NCI-H1694 (cell line): ENCODE measurements around the gene PDGFRA.

Experiments
- DNase-seq: peaks from one replicate; lab custom pipeline; 2025; lab: John Stamatoyannopoulos, UW

Gene PDGFRA

DNA sequence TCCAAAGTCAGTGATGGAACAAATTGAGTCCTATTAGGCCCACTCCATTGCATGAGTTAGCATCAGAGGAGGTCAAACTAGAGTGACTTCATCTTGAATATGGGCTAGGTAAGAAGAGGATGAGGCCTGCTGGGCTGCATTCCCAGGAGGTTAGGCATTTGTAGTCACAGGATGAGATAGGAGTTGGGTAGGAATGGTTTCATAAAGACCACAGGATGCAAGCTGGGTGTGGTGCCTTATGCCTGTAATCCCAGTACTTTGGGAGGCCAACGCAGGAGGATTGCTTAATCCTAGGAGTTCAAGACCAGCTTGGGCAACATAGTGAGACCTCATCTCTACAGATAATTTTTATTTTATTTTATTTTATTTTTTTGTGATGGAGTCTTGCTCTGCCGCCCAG is 26.8 kb downstream of the PDGFRA start:
- no peak for DNase-seq

DNA sequence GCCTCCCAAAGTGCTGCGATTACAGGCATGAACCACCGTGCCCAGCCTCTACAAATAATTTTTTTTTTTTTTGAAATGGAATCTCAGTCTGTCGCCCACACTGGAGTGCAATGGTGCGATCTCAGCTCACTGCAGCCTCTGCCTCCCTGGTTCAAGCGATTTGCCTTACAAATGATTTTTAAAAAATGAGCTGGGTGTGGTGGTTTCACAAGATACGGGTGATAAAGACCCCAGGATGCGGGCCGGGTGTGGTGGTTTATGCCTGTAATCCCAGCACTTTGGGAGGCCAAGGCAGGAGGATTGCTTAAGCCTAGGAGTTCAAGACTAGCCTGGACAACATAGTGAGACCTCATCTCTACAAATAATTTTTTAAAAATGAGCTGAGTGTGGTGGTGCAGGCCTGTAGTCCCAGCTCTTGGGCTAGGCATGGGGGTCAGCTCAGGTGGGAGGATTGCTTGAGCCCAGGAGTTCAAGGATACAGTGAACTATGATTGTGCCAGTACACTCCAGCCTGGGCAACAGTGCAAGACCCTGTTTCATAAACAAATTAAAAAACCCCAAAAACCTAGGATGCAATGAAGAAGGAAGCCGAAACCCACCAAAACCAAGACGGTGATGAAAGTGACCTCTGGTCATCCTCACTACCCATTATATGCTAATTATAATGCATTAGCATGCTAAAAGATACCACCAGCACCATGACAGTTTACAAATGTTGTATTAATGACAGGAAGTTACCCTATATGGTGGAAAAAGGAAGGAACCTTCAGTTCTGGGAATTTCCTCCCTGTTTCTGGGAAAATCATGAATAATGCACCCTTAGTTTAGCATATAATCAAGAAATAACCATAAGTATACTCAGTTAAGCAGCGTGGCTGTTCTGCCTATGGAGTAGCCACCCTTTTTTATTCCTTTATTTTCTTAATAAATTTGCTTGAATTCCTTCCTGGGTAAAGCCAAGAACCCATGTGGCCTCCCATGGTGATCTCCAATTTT is 27.7 kb downstream of the PDGFRA start:
- DNase-seq, result no peak

DNA sequence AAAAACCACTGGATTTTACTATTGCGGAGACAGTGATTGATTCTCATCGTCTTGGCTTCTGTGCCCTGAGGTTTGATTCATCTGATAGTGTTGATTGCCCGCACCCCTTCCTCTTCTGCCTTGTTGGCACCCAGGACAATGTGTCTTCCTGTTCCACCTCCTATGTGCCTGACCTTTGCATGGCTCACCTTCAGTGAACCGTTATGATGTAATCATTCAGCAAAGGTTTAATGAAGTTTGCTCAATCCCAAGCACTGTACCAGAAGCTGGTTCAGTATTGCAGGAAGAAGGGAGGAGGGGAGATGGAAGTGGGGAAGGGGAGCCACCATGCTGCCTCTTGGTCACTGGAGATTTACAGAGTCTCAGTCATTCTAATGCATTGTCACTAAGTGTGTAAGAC is 36.3 kb downstream of the PDGFRA start:
- no peak for DNase-seq

DNA sequence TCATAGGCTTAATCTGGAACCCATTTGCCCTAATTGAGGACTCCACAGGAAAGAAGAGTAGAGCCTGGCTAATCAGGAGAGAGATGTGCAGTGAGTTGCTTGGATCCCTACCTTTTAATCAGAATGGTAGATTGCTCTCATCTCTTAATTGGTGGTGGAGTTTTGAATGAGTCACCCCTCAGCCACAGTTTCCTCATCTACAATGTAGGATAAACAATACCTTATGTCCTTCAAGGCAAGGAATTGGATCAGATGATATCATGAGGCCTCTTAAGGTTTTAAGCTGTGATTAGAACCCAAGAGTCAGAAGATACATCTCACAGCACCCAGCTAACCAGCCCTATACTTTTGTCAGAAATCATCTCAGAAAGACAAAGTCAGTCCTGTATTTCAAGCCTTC is 39.1 kb downstream of the PDGFRA start:
- DNase-seq, result no peak

DNA sequence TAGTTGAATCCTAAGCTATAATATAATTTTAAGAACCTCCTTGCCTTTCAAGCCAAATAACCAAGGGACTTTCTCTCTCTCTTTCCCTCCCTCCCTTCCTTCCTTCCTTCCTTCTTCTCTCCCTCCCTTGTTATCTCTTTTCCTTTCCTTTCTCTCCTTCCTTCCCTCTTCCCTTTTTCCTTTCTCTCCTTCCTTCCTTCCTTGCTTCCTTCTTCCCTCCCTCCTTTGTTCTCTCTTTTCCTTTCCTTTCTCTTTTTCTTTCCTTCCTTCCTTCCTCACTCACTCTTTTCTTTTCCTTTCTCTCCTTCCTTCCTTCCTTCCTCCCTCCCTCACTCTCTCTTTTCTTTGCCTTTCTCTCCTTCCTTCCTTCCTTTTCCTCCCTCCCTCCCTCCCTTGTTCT is 42.4 kb downstream of the PDGFRA start:
- DNase-seq, result no peak

DNA sequence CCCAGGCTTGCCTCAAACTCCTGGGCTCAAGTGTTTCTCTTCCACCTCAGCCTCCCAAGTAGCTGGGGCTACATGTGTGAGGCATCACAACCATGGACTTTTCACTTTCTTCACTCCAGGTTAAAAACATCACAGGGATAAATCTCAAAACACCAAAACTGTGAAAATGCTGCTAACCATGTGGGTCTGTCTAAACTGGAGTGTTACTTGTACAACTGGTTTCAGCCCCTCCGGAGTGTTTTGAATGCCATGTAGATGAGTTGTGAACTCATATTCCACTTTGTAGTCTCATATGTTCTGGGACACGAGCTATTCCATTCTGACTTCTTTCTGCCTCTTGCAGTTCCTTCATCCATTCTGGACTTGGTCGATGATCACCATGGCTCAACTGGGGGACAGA is 43.0 kb downstream of the PDGFRA start:
- no peak for DNase-seq

DNA sequence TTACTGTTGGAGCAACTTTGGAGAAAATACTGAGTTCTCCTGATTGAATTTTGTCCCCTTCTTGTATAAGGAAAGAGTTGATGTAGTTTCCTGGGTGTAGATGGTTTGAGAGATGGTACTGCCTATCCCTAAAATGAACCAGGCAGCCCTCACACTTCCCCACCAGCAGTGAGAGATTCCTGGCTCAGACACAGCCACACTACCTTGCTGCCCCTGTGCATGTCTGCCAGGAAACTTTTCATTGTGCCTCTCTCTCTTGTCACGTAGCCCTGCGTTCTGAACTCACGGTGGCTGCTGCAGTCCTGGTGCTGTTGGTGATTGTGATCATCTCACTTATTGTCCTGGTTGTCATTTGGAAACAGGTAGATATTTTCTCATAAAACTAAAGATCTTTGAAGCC is 45.2 kb downstream of the PDGFRA start:
- no peak for DNase-seq

DNA sequence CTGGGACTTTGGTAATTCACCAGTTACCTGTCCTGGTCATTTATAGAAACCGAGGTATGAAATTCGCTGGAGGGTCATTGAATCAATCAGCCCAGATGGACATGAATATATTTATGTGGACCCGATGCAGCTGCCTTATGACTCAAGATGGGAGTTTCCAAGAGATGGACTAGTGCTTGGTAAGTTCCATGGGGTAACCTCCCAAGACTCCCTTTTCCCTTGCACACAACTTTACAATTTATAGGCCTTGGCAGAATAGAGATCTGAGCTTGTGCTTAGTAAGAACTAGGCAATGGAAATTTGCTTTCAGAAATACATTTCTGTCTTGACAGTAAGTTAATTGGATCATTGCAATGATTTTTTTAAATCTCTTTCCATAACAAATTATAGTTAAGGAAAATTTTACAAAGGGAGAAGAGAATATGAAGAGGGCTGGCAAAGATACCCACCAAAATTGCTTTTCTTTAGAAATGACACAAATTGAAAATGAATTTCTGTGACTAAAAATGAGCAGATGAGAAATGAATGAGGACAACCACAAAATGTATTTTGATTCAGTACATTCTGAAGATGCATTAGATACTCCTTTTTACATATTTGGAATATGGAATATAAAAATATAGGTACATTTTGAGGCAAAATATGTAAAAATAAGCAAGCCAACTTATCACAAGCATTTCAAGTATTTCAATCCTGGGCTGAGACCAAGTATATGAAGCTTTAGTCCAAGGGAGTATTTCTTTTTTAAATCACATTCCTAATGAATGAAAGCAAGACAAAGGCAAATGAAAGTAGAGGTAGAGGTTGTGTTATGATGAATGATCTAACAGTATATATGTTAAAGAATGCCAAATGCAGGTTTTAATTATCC is 45.9 kb downstream of the PDGFRA start:
- DNase-seq, result no peak

DNA sequence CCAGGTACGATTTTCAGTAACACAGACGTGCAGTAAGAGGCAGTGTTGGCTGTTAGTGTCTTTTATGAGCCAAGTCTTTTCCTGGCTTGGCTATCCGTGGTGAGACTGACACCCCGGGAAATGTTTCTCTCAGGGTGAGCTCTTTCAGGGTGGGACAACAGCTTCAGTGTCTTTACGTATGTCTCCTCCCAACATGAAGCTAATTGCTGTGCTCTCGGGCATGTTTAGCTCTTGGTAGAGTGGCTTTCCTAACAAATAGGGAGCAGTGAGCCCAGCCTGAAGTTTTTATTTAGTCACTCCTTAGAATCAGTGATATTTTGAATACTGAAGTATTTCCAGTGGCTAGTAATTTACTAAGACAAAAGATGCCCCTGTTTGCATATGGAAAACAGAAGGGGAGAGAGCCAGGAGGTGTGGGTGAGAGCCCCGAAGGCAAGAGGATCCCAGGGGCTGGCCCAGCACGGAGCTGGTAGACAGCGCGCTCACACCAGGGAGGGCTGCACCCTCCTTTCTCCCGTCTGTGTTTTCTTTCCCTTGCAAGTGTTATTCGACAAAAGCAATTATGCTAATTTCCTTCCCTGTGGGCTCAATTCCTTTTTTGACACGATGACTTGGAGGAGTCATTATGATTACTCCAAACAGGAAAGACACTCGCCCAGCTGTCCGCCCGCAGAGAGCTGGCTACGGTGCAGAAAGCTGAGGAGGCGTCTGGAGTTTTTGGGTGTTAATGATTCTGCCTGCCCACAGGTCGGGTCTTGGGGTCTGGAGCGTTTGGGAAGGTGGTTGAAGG is 47.7 kb downstream of the PDGFRA start:
- no peak for DNase-seq

DNA sequence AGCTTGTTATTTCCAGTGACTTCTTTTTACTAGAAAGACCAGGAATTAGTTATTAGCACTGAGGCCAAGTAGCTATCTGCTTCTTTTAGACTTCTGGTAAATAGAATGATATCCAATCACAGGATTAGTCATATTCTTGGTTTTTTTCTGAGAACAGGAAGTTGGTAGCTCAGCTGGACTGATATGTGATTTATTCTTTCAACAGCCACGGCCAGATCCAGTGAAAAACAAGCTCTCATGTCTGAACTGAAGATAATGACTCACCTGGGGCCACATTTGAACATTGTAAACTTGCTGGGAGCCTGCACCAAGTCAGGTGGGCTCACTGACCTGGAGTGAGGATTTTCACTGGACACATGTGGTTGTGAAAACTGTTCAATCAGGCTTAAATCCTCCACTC is 48.6 kb downstream of the PDGFRA start:
- no peak for DNase-seq

DNA sequence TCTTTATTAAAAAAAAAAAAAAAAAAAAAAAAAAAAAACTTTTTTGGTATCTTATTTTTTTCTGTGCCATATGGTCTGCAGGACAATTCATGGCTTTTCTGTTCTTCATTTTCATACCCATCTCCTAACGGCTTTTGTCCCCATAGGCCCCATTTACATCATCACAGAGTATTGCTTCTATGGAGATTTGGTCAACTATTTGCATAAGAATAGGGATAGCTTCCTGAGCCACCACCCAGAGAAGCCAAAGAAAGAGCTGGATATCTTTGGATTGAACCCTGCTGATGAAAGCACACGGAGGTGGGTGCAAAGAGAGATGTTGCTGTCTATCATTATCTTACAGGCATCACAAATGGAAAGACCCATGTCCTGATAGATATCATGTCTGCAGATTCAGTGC is 49.1 kb downstream of the PDGFRA start:
- DNase-seq, result no peak

DNA sequence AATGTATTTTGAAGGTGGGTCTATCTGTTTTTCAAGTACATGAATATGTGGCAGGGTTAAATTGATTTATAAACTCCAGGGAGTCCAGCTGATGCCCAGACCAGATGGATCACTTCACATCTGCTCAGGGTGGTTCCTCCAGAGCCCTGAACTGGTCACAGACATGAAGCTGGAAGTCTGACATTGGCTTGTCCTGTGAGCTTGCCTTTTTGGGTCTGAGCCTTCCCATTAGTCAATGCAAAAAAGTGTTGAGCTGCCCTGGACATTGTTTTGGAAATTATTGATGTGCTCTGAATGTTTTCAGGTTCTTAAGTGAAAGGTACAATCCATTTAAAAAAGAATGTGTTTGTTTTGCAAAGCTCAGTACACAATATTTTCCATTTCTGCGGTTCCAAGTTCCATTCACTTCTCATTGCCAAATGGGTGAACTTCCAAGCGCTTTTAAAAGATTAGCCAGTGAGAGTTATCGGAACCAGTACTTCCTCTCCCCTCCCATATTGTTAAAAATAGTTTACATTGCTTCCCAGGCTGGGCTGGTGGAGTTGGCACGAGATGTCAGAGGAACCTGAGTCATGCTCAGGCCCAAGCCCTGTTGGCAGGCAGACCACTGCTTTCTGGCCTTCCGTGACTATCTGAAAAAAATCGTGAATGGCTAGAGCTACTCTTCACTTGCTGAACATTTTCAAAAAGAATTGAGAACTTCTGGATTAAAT is 52.1 kb downstream of the PDGFRA start:
- DNase-seq, result no peak

DNA sequence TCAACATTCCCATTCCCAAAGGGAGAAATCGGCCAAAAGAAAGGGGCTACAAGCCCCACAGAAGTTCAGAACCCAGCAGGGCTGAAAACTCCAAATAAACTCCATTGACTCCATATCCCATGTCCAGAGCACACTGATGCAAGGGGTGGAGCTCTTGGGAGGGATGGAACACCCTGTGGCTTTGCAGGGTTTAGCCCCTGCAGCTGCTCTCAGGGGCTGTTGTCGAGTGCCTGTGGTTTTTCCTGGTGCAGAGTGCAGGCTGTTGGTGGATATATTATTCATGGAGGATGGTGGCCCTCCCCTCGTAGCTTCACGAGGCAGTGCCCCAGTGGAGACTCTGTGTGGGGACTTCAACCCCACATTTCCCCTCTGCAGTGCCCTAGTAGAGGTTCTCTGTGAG is 53.7 kb downstream of the PDGFRA start:
- no peak for DNase-seq

DNA sequence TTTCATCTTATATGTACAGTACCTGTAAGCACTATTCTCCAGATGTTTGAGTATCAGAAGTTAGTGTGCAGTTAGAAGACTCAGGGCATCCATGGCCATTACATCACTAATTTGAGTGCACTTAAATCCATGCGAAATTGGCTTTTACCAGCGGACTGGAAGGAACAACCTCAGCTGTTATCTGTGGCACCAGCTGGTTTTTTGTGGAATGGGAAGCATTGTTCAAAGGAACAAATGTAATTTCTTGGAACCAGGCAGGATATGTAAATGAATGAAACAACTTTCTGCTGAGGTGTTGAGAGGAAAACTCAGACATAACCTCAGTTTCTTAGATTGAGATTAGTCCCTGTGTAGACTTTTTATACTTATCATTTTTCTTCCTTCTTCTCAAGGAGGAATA is 60.2 kb downstream of the PDGFRA start:
- no peak for DNase-seq

DNA sequence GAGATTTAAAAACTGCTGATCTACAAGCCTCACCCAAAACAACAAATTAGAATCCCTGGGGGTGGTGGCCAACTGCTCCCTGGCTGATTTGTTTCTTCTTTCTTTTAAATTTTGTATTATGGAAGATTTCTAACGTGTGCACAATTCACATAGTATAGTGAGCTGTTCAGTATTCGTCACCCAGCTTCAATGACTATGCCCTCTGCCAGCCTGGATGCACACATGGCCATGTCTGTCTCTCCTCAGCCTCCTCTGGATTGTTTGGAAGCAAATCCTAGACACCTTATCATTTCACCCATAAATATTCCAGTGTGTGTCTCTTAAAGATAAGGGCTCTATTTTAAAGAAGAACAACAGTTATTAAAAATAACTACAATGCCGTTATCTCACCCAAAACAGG is 61.9 kb downstream of the PDGFRA start:
- no peak for DNase-seq

DNA sequence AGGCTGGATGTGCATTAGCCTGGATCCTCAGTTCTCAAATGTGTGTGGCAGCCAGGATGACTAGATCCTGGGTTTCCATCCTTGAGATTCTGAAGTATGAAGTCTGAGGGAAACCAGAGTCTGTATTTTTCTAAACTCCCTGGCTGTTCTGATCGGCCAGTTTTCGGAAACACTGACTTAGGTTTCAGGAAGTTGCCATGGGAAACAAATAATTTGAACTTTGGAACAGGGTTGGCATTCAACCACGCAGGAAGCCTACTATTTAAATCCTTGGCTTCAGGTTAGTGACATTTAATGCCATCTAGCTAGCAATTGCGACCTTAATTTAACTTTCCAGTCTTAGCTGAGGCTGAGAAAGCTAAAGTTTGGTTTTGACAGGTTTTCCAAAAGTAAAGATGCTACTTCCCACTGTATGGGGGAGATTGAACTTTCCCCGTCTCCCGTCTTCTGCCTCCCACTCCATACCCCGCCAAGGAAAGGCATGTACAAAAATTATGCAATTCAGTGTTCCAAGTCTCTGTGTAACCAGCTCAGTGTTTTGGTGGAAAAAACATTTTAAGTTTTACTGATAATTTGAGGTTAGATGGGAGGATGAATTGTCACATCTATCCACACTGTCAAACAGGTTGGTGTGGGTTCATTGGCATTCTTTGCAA is 67.6 kb downstream of the PDGFRA start:
- DNase-seq, result no peak

DNA sequence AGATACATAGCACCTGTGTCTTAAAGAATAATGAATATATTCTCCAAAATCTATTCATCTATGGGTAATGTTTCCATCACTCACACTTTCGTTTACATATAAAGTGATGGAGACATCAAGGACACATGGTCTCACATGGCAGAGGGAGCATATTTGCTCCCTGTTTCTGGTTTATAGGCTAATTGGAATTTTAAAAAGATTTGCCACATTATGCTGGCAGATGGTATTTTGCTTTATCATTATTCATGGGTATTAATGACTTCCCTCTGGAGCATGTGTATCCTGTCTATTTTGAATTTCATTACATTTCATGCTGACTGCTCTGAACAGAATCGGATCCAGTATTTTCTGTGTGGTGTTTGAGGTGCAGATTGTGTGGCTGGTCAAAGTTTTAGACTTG is 79.0 kb downstream of the PDGFRA start:
- peak; percentile 73 for DNase-seq

DNA sequence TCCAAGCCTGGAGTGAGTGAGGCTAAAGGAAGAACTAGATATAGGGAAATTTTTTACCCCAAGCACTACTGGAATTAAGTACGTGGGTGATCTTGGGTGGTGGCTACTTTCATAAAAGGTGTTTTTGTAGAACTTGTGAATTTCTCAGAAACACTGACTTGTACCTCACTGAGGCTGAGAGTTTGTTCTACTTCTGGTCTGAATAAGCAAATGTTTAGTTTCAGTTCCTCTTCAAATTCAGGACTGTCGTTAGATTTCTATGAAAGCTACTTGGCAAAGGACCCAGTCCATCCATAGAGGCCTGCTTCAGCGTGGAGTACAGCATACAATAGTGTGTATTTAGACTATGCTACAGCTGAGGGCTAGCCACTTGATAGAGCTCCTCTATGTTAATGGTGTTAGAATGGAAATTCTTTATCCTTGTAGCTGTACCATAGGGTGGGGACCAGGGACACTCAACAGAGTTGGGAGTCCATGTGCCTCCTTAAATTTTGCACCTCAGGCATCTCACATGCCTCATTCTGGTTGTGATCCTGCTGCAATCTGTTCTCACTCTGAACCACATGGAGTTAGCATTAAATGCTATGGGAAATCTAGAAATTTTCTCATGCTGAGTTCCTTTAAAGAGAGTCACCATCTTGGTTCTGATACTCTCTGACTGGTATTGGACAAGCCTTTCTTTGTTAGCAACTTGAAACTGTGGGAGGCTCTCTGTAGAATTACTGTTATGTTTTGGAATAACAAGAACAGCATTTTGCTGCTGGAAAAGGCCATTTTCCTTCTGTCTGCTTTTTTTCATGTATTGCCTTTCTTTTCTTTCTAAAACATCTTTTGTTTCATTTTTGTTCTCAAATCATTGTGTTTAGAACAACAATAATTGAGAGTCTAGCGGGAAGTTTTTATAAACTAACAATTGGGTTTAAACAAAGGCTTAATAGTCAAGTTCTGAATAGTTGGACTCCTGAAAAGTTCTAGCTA is 86.8 kb downstream of the PDGFRA start:
- no peak for DNase-seq

DNA sequence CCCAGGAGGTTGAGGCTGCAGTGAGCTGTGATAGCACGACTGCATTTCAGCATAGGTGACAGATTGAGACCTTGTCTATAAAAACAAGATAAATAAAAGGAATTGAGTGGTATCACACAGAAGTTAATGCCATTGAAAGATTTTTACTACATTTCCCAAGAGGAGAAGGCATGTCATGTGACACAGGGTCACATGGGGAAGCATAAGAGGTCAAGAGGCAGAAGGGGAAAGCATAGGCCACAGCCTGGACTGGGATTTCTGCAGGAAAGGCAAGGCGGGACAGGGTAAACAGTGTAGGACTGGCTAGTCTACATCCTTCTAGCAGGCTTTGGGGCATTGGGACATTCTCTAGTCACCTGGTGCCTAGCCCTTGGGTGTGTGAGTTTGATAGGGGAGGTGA is 88.6 kb downstream of the PDGFRA start:
- DNase-seq, result no peak

DNA sequence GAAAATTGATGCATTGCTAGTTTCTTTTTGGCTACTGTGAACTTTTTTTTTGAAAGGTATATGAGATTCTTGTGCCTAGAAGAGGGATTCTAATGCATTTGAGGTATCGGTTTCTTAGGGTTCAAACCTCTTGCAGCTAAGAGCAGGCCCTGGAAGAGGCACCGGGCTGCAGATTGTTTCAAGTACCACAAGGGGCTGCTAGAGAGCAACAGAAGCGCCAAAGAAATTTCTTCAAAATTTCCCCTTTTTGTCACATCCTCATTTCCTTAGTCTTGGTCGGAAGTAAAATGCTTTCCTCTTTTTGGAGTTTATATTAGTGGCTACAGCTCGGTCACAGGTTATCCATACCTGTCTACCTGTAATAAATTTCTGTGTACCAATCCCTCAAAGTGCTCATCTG is 89.8 kb downstream of the PDGFRA start:
- DNase-seq, result no peak
